ENCODE measurements around the gene P4HA2.

P4HA2 gene

DNA sequence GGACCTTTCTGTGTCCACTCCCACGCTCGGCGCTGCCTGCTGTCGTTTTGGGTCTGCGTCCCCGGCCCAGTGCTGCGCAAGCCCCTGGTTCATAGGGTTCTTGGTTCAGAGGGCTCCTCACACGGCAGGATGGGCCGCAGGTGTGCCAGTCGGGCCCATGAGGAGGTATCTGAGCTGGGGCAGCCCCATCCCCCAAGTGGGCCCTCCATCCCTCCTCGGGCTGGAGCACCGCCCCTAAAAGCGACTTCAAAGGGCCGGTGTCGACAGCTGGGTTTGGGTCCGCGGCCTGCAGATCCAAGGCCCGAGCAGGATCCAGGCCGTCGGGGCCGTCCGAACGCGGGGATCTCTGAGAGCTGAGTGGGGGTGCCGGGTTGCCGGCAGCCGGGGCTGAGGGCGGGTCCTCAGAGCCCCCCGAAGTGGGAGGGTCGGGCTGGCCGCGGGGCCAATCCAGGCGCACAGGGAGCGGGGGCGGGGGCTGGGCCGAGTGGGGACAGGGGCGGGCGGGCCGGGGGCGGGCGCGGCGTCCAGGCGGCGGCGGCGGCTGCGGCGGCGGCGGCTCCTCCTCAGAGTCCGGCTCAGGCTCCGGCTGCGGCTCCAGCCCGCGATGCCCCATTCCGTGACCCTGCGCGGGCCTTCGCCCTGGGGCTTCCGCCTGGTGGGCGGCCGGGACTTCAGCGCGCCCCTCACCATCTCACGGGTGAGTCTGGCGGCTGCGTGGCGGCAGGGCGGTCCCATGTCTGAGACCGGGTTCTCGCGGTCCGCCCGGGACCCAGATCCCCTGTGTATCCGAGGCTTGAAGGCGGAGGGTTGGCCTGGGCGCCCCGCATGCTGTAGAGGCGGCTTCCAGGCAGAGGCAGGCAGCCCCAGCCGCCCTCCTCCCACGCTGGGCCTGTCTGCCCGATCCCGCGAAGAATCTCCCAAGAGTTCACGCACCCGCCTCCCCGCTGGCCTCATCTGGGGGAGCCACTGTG is 29.8 kb upstream of the P4HA2 start, which contains the start of gene PDLIM4:
TSS of gene PDLIM4 (plus strand) at position 566 of the 971 bp plus-strand sequence. CDS start at position 605, 39 bp downstream.
- H3K4me3 ChIP-seq (ENCODE audit: low read depth, low read length) = no peak within 1 kb of the TSS
- TF ChIP-seq, protein P1, sequence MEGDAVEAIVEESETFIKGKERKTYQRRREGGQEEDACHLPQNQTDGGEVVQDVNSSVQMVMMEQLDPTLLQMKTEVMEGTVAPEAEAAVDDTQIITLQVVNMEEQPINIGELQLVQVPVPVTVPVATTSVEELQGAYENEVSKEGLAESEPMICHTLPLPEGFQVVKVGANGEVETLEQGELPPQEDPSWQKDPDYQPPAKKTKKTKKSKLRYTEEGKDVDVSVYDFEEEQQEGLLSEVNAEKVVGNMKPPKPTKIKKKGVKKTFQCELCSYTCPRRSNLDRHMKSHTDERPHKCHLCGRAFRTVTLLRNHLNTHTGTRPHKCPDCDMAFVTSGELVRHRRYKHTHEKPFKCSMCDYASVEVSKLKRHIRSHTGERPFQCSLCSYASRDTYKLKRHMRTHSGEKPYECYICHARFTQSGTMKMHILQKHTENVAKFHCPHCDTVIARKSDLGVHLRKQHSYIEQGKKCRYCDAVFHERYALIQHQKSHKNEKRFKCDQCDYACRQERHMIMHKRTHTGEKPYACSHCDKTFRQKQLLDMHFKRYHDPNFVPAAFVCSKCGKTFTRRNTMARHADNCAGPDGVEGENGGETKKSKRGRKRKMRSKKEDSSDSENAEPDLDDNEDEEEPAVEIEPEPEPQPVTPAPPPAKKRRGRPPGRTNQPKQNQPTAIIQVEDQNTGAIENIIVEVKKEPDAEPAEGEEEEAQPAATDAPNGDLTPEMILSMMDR (IDR thresholded peaks at IDR 0.05; ENCODE audit: low read depth, low read length) = no peak
- TF ChIP-seq POLR2A (IDR thresholded peaks at IDR 0.05; ENCODE audit: extremely low read depth, insufficient read length) (no peak), MYC (IDR thresholded peaks at IDR 0.05; ENCODE audit: low read depth, low read length) (no peak)
- TF ChIP-seq, protein P2, sequence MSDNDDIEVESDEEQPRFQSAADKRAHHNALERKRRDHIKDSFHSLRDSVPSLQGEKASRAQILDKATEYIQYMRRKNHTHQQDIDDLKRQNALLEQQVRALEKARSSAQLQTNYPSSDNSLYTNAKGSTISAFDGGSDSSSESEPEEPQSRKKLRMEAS (IDR thresholded peaks at IDR 0.05; ENCODE audit: low read depth, low read length) = no peak
- no peak for DNase-seq (ENCODE audit: low read depth)

DNA sequence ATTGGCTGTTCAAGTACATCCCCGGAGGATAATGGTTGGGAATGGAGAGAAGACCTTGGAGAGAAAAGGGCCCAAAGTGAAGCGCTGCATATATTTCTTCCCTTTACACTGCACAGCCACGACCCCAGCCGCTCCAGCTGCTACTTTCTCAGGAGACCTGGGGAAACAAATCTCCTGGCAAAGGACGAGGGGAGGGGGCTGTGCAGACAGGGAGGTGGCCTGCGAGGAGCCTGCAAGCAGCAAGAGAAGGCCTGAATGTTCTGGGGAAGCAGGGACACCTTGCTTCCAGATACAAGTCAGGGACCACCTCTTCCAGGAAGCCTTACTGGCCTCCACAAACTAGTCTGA is 29.1 kb upstream of the P4HA2 start:
- TF ChIP-seq, protein P2 (IDR thresholded peaks at IDR 0.05; ENCODE audit: low read depth, low read length) = no peak
- TF ChIP-seq, protein P1 (IDR thresholded peaks at IDR 0.05; ENCODE audit: low read depth, low read length) = no peak
- no peak for TF ChIP-seq MYC (IDR thresholded peaks at IDR 0.05; ENCODE audit: low read depth, low read length)
- TF ChIP-seq POLR2A (IDR thresholded peaks at IDR 0.05; ENCODE audit: extremely low read depth, insufficient read length) = no peak
- DNase-seq (ENCODE audit: low read depth) = no peak
- H3K4me3 ChIP-seq (ENCODE audit: low read depth, low read length) = no peak overlapping the region

DNA sequence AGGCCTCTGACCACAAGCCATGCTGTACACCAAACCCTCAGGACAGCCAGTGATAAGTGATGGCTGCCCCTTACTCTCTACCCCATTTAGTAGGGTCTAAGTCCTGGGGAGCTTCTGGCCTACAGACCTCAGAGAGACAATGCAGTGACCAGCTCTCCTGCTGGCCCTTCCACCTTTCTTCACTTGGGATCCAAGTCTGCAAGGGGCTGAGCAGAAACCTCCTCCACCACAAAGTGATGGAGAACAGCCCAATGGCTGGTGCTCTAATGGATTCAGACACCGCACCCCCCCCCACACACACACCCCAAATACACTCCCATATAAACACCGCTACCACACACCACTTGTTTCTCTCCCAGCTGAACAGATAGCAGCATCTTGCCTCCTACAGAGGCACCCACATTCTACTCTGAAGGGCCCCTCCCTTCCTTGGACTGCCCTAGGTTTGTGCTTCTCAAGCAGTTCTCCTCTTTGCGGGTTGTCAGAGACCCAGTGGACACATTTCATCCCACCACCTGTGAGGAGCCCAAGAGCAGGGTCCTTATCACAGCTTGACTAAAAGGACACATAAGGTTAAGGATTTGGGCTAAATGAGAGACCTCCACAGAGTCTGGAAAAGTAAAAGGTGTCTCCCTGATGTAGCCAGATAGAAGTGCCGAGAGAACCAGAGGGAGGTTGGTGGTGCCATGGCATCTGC is 28.6 kb upstream of the P4HA2 start:
- H3K4me3 ChIP-seq (ENCODE audit: low read depth, low read length) = no peak overlapping the region
- TF ChIP-seq MYC (IDR thresholded peaks at IDR 0.05; ENCODE audit: low read depth, low read length) = no peak
- TF ChIP-seq, protein P2 (IDR thresholded peaks at IDR 0.05; ENCODE audit: low read depth, low read length) = no peak
- TF ChIP-seq, protein P1 (IDR thresholded peaks at IDR 0.05; ENCODE audit: low read depth, low read length) = no peak
- no peak for TF ChIP-seq POLR2A (IDR thresholded peaks at IDR 0.05; ENCODE audit: extremely low read depth, insufficient read length)
- no peak for DNase-seq (ENCODE audit: low read depth)

DNA sequence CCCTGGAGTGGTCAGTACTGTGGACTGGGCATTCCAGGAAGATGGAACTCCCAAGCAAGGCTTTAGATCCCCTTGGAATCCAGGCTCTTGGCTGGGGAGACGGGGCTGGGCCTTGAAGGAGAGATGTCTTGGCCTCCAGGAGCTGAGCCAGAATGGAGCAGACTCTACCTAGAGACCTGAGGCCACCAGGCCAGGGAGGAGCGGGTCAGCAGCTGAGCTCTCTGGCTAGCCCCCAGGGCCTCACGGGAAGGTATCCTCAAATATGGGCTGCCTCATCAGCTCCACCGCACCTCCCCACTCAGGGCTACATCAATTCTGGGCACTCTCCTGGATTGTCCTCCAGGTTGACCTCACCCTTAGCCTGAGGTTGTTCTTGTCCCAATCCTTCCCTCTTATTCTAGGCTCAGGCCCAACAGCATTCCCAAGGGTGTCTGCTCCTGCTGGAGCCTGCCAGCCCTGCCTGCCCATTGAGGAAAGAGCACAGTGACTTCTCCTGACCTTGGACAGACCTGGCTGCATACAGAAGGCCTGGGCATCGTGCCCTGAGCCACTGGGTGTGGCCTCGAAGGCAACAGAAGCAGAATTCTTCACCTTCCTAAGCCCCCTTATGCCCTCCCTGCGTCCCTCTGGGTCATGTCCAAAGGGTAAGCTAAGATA is 26.8 kb upstream of the P4HA2 start:
- no peak overlapping the region for H3K4me3 ChIP-seq (ENCODE audit: low read depth, low read length)
- TF ChIP-seq, protein P1 (IDR thresholded peaks at IDR 0.05; ENCODE audit: low read depth, low read length) = no peak
- TF ChIP-seq MYC (IDR thresholded peaks at IDR 0.05; ENCODE audit: low read depth, low read length) (no peak), POLR2A (IDR thresholded peaks at IDR 0.05; ENCODE audit: extremely low read depth, insufficient read length) (no peak)
- TF ChIP-seq, protein P2 (IDR thresholded peaks at IDR 0.05; ENCODE audit: low read depth, low read length) = no peak
- no peak for DNase-seq (ENCODE audit: low read depth)

DNA sequence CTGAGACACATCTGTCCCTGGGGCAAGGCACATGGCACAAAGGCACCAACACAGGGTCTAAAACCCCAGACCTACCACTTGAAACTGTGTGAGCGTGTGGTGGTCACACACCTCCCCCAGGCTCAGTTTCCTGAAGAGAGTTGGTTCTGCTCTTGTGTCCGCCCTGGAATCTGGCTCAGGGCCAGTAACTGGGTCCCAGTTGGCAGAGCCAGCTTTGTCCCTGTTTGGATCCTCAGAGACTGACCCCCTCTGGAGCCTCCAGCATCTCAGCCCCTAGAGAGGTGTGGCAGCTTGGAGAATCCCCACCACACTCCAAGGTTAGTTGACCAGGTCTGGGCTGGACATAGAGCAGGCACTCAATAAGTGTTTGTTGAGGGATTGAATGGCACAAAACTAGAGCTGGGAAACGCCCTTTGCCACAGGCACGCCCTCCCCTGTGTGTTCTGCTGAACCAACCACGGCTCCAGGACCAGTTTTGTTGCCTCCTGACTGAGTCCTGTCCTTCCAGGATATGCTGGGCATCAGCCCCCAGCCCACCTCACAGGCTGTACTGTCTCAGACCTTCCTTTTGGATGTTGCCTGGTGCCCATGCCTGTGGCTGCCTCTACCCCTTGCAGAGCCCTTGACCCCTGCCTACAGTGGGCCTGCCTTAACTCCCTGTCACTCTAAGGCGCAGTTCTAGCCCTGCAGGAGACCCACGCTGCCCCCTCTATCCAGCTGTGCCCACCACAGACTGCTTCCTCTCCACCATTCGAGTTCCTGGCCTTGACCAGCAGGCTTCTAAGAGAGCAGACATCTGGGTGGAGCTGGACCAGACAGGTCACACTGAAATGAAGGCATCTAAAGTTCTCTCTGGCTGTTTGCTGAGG is 26.0 kb upstream of the P4HA2 start:
- no peak for DNase-seq (ENCODE audit: low read depth)
- no peak overlapping the region for H3K4me3 ChIP-seq (ENCODE audit: low read depth, low read length)
- TF ChIP-seq MYC (IDR thresholded peaks at IDR 0.05; ENCODE audit: low read depth, low read length) (no peak), POLR2A (IDR thresholded peaks at IDR 0.05; ENCODE audit: extremely low read depth, insufficient read length) (no peak)
- TF ChIP-seq, protein P2 (IDR thresholded peaks at IDR 0.05; ENCODE audit: low read depth, low read length) = no peak
- TF ChIP-seq, protein P1 (IDR thresholded peaks at IDR 0.05; ENCODE audit: low read depth, low read length) = no peak
